Activated CD4-positive, alpha-beta T cell treated with anti-CD3 and anti-CD28 coated beads, Interleukin-2, amount 50 U/mL, for 48 hours (primary cell): Measurements from ENCODE around the gene HOMEZ.
A peak's percentile ranks its signal among the peaks of the same experiment; 100 is the strongest.
"Not testable (repeated sequence)": the region's sequence is repeated elsewhere in the genome, so short reads cannot be mapped to it uniquely, and the experiment has no call there.

ENCODE experiments used
- DNase-seq, 2 experiments: peaks; one replicate each; pipeline ENCODE4 v3.0.0-alpha.2; 2020

HOMEZ gene

DNA sequence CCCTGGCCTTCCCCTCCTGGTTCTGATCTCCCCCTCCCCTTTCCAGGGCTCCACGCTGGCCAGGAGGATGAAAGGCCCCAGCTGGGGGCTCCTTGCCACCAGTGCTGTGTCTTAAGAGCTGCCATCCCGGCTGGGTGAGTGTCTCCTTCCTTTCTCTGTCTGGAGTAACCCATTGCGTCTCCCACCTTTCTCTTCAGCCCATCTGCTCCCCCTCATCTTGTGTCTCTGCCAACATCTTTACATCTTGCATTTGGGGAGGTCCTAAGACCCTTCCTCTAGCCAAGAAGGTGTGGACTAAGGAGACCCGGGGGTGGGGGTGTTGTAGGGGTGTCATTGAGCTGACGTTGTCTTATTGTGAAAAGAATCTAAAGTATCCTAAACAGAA lies 21.2 kb upstream of the HOMEZ start:
- no peak for DNase-seq

DNA sequence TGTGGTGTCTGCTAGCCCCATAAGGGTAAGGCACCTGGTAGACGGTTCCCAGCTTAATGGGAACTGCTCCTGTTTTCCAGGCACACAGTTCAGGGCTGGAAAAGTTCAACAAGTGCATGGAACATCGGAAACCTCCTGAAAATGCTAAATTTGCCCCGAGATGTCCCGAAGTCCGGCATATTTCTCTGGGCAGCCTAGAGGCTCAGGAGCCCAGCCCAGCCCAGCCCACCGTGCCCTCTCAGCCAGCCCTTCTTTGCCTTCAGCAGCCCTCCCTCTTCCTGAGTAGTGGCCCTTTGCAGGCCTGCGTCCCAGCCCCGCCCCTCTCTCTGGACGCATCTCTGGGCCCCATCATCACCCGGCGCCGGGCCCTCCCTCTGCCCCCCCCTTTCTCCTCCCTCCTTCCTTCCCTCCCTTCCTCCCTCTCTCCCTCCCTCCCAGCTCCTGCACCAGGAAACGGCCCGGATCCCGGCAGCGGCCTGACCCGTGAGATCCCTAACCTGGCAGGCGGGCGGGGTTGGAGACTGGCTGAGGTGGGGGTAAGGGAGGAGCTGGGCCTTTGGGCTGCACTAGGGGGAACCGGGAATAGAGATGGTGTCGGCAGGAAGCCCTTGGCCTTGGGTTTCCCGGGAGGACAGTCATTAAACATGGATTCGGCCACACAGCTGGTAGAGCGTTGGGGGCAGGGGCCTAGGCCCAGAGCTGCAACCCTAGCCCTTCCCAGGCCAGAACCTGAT lies 20.6 kb upstream of the HOMEZ start, which contains the start of gene BCL2L2:
Gene BCL2L2 (plus strand): TSS at position 422 of the 734 bp plus-strand sequence. CDS start 935 bp downstream, outside the sequence.
- peak in 1 of 2 experiments; percentile 17 for DNase-seq

DNA sequence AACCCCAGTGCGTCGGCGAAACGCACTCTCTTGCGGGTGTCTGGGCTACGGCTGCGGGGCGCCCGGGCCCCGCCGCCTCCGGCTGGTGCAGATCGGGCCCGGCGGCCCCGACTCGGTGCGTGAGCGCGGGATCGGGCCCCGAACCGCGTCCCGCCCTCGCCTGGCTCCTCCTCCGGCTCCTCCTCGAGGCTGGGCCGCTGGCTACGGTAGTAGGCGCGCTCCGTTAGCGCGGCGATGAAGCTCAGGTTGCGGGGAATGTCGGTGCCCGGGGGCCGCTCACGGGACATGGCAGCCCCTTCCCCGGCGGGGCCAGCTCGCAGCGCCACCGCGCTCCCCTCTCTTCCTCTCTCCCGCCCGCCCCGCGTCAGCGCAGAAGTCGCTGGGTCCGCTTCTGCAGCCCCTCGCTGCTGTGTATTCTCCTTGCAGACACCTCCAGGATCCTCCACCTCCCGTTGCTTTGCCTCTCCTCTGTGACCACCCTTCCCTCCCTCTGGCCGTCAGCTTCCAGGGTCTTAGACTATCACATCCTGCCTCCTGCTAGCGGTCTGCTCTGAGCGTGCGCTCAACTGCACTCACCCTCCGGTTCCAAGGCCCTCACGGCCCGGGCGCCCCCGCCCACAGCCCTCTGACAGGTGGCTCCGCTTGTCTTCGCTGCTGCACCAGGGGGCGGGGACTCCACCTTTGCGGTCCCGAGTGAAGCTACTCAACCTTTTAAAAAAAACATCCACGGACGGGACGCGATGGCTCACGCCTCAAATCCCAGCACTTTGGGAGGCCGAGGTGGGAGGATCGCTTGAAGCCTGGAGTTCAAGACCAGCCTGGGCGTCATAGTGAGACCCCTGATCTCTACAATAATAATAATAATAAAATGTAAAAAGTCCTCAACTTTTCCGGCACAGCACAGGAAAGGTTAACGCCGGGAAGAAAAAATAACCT lies 16.6 kb upstream of the HOMEZ start, which contains the start of gene PPP1R3E:
Gene PPP1R3E (minus strand): TSS at position 570 of the 936 bp plus-strand sequence. CDS start 283 bp downstream, at position 287.
- DNase-seq, result peak; percentile 89 to 93

DNA sequence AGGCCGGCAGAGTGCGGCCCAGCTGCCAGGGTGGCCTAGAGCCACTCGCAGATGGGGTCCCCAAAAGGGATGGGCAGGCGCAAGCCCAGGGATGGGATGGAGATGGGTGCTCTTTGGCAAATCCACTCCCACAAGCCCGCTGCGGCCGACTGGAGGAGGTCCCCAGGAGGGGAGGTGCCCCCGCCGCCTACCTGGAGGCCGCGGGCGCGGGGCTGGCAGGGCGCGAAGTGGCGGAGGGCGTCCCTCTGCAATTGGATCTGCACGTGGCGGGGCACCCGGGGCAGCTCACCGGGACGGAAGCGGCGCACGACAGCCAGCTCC lies 16.0 kb upstream of the HOMEZ start:
- DNase-seq, result no peak

DNA sequence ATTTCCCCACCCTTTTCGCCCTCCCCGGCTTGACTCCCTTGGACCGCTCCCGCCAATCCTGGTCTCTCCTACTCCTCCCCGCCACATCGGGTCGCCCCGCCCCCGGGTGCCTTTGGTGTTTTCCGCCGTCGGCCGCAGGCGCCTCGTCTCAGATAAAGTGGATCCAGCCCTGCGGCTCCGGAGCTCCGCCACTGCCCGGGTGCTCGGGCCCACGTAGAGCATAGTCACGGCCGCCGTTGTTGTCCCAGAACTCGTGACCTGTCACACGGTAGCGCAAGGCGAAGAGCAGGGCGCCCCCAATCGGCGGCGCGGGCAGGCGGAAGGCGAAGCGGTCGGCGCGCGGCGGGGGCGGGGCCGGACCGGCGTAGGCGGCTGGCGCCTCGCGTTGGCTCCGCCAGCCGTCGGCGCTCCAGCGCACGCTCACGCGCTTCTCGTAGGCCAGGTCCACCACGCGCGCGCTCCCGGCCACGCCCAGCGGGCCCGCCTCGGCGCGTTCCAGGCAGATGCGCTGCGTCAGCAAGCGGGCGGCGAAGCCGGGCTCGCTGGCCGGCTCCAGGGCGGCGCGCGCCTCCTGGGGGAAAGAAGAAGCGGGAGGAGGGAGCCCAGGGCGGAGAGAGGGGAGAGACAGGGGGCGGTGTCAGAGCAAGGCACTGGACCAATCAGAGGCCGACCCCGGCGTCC lies 15.5 kb upstream of the HOMEZ start:
- DNase-seq, result peak; percentile 96

DNA sequence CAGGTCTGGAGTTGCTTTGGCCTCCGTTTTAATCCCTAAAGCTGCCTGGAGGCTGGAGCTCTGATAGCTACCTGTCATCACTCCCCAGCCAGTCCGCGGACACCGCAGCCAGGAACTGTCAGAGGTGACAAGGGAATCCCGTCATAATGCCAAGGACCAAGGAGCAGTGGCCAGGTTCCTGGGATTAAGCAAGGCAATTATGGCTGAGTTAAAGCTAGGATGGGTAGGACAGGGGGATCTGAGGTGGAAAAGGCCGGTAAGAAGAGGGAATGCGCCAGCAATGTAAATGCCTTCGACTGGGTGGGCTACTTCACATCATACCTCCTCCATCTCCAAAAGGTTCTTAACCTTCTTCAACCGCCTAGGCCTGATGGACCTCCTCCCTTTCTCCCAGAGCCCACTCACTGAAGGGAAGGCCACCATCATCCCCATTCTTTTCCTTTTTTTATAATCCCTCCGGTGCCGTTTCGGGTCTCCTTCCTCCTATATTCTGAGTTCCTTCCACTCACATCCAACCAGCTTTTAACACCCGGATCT lies 14.8 kb upstream of the HOMEZ start:
- DNase-seq, result peak; percentile 34 to 38

DNA sequence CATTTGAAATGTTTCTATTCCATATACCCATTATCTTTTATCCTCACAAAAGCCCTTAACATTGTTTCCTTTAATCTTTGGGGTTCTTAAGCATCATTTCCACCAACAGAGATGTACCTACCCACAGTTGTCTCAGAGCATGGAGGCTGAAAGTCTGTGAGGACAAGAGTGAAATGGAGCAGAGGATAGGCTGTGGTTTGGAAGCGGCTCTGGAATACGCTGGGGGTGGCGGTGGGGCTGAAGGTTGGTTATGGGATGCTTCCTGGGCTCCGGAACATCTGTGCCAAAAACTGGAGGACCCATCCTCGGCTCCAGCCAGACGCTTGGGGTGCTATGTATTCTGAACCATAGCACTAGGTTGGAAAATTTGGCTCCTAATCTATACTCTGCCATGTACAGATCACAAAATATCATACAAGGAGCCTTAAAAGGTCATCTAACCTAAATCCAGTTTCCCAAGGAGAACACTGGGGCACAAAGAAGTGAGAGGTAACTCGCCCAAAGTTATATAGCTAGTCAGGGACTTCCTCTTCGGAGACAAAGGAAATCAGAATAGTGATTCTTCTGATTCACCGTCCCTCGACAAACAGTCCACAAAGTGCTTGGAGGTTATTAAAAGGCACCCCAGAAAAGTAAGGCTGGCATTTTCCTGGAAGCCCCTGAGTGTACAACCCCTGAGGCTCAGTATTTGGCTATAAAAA lies 14.2 kb upstream of the HOMEZ start:
- DNase-seq, result no peak

DNA sequence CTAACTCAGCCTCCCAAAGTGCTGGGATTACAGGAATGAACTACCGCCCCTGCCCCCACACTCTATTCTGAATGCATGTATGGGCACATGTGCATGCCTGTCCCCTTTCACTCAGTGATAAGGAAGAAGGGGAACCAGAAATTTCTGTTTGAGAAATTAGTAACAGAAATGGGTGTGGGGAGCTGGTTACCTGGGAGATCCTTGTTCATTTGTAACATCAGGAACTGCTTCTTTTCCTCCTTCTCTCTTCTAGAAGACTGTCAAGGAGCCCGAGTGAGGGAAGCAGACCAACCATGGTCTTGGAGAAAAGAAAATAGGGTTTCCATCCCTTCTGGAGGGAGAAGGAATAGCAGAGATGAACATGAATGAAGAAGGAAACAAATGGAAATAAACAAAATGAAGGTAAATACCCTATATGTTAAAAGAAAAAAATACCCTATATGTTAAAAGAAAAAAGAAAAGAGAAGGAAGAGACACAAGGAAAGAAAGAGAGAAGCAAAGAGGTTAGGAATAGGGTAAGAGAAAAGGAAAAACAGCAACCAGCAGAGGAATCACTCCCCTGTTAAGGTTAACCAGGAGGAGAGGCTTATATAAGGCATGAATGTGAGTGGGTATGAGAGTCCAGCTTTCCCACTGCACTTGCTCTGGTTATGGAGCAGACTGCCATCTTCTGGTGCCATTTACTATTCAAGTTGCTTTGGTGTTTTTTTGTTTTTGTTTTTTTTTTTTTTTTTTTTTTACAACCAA lies 13.5 kb upstream of the HOMEZ start:
- no peak for DNase-seq

DNA sequence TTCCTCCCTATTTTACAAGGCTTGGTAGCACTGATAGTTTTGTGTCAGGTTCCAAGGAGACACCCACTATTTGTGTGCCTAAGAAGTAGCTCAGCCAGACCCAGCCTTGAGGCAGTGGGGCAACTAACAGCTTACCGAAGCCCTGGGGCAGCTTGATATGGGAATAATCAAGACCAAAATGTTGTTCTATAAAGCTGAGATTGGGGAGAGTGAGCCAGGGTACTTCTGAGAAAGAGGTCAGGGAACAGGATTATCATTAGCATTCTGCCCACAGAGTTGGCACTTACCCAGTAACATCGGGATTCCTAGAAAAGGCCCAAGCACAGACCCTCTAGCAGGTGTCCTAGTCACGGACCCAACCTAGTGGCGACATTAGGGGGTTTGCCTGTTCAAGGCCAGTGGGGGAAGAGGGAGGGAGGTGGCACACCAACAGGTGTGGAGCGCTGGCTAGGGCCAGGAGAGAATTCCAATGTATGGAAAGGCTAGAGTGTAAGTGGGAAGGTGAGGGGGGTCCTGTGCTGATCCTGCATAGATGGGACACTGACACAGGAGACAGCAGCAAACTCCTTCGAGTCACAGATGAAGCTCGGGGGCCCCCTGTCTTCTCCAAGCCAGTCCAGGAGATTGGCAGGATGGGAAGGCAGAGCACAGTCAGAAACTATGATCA lies 11.8 kb upstream of the HOMEZ start:
- DNase-seq, result no peak

DNA sequence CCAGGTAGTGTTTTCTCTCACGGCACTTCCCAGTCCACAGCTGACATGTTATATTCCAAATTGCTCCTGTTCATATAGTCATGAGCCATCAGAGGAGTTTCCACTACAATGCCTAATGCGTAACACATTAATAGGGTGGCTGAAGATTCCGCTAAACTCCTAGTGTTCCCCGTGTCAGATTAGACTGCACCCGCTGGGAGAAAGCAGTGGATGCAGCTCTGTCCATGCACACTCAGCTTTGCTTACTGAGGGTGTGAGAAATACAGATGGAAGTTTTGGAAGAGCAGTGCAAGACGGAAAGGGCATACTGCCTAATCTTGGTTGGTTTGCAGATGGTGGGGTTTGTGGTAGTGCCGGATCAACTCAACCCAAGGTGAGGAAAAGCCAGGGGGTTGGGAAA lies 11.2 kb upstream of the HOMEZ start:
- DNase-seq, result no peak

DNA sequence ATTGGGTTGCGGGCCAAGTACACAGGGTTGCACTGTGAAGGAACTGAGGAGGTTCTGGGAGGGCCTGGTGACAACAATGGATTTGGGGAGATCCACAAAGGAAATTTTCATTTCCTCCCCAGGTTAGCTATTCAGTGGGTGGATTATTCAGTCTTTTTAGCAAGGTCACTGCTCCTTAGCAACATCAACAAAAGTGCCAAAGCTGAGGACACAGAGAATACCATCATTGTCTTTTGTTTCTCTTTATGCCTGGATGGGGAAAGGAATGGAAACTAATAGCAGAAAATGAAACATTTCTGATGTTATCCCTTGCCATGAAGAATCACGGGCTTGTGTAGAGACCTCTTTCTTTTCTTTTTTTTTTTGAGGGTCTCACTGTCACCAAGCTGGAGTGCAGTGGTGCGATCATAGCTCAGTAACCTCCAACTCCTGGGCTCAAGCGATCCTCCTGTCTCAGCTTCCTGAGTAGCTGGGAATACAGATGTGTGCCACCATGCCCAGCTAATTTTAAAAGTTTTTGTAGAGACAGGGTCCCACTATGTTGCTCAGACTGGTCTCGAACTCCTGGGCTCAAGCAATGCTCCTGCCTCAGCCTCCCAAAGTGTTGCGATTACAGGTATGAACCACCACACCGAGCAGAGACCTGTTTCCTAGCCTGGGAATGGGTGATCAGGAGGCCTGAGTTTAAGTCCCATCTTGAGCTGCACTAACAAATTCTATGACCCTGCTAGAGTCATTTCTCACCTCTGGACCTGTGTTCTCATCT lies 10.3 kb upstream of the HOMEZ start:
- no peak for DNase-seq

DNA sequence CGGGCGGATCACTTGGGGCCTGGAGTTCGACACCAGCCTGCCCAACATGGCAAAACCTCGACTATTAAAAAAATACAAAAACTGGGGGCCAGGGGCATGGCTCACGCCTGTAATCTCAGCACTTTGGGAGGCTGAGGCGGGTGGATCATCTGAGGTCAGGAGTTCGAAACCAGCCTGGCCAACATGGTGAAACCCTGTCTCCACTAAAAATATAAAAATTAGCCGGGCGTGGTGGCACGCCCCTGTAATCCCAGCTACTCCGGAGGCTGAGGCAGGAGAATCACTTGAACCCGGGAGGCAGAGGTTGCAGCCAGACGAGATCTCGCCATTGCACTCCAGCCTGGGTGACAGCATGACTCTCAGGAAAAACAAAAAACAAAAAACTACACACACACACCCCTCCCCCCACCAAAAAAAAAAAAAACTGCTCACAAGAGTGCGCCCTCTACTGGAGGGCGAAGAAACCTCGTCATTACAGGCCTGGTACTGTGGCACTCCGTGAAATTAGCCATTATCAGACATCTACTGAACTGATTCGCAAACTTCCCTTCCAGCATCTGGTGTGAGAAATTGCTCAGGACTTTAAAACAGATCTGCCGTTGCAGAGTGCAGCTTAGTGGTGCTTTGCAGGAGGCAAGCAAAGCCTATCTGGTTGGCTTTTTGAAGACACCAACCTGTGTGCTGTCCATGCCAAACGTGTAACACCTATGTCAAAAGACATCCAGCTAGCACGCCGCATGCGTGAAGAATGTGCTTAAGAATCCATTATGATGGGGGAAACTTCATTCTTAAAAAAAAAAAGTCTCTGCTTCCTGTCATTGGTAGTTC lies 9.0 kb upstream of the HOMEZ start:
- peak; percentile 47 to 57 for DNase-seq

DNA sequence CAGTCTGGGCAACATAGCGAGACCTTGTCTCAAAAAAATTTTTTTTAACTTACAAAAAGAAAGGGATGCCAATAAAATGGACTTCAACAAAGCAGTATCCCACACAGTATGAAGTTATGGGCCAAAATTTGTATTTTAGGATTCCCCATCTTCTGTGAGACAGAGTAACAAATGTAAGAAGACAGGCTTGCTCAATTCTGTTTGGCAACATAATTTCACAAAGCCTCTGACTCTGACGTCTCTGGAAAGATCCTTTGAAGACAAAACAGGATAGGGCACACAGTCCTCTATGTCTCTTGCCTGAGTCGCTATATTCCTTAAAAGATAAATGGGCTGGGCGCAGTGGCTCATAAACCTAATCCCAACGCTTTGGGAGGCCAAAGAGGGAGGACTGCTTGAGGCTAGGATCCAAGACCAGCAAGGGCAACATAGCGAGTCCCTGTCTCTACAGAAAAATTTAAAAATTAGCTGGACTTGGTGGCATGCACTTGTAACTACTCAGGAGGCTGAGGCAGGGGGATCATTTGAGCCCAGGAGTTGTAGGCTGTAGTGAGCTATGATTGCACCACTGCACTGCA lies 1.1 kb upstream of the HOMEZ start:
- DNase-seq, result no peak

DNA sequence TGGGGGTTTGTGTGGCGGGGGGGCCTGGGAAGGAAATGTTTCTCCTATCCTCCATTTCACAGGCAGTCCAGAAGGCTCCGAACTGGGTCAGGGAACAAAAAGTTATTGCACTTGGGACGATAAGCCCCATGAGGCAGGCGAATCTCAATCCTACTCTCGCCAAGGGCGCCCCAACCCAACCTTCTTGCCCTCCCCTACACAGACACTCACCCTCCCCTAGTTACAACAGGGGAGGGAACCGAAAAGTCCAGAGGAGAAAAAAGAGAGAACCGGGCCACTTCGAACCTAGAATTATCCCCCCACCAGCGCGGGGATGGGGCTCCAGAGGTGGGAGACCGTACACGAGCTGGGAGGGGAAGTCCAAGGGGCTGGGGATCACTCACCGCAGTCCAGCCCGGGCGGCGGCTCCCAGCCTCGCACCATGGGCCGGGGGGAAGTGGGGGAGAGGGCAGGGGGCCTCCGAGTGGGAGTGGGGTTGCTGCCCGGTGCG lies 357 bp downstream of the HOMEZ start:
- no peak for DNase-seq

DNA sequence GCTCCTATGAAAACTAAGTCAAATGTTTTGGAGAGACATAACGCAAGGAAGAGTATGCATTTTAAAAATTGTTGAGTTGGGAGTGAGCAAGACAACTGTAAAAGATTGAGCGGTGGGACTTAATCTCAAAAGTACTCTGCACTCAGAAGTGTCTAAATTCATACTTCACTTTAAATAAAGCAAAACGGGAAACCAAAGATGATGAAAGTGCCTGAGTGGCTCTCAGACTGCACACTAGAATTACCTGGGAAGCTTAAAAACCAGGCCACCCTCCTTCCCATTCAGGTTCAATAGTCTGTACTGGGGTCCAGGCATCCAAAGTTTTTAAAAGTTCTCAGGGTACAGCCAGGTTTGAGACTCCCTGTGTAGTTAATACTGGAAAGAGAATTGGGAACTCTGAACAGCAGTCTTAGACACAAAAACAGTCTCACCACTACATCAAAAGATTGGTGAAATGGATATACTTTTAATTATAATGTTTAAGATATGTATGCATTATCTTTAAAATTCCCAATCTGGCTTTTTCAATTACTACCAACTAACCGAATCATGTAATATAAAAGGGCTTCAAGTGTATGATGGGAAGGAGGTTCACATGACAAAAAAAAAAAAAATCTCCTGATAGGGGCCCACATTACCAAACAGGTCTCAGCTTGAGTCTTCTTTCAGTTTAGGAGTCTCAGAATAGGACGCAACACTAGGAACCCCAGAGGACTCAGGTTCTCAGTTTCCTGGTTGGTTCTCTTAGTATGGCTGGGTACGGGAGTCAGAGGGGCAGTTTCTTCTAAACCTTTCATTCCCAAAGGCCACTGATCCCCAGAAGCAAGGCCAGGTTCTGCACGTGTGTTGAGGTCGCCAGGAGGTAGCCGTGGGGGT lies 1.0 kb downstream of the HOMEZ start:
- peak; percentile 11 to 34 for DNase-seq

DNA sequence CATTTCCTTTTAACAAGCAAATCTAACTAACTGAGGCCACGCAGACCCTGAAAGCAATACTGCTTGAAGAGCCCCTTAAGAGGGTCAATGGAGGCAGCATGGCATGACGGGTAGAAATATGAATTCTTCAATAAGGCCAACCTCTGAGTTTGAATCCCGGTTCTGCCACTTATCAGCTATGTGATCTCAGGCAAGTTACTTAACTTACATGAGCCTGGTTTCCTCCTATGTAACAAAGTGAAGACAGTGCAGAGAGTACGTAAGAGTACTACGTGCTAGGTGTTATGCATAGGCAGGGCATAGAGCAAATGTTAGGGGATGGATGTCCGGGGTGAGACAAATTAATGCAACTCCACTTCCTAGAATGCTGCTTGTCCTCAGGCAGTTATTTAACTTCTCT lies 4.7 kb downstream of the HOMEZ start:
- DNase-seq, result no peak

DNA sequence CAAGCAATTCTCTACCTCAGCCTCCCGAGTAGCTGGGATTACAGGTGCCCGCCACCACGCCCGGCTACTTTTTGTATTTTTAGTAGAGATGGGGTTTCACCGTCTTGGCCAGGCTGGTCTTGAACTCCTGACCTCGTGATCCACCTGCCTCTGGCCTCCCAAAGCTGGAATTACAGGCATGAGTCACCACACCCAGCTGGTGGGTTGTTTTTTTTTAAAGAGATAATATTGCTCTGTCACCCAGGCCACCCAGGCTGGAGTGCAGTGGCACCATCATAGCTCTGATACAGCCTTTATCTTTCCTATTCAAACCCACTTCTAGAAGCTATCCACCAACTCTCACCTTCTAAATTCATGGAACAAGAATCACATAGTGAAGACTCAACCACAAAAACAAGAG lies 8.0 kb downstream of the HOMEZ start:
- DNase-seq, result not testable (repeated sequence)

DNA sequence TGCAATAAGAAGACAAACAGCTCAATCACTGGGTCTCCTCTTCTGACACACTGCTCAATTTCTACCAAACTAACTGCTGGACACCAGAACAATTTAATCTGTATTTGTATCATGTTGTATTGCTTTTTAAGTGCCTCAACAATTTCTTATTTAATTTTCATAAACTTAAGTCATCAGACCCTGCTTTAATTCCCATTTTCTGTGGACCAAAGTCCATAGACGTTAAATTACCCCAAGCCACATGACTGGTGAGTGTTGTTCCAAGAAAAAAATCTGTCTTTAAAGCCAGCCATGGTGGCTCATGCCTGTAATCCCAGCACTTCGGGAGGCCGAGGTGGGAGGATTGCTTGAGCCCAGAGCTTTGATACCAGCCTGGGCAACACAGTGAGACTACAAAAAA lies 8.7 kb downstream of the HOMEZ start:
- DNase-seq, result no peak
